ENCODE data around the gene GDPGP1. TPM values are rescaled to one million over a fixed set of nuclear protein-coding genes. Genes with fewer than 3 reads are reported as not detected.

The GDPGP1 gene
- total RNA-seq, 2 donors from 2014 or later, result 14.4 to 18.6 TPM

DNA sequence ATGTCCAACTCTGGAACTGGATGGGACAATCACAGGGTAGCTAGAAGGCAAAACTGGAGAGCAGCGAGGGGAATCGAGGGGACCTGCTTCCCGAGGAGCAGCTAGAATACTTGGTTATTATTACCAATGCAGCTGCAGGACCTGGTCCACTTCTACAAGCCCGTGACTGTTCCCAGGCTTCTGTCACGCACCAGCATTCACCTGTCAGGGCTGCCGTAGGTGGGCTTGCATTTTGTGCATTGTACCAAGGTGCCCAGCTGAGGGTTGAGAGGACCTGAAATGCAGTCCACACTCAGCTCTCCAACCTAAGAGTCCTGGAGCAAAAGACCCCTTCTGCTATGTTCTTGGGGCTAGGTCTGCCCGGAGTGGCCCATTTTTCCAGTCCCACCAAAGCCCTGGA is 30.5 kb upstream of the GDPGP1 start:
- no peak overlapping the region for H3K4me3 ChIP-seq
- no peaks in the 10 kb centered on the region for H3K27me3 ChIP-seq
- no peak overlapping the region for H3K27ac ChIP-seq
- H3K9ac ChIP-seq (ENCODE audit: low read depth in 2 of 2, low read length in 2 of 2), result no peak overlapping the region
- H3K4me1 ChIP-seq, result peaks cover 16% of the 10 kb centered on the region
- intact Hi-C loops (cut with DNase I), result no loop called here
- TF ChIP-seq, protein P1, sequence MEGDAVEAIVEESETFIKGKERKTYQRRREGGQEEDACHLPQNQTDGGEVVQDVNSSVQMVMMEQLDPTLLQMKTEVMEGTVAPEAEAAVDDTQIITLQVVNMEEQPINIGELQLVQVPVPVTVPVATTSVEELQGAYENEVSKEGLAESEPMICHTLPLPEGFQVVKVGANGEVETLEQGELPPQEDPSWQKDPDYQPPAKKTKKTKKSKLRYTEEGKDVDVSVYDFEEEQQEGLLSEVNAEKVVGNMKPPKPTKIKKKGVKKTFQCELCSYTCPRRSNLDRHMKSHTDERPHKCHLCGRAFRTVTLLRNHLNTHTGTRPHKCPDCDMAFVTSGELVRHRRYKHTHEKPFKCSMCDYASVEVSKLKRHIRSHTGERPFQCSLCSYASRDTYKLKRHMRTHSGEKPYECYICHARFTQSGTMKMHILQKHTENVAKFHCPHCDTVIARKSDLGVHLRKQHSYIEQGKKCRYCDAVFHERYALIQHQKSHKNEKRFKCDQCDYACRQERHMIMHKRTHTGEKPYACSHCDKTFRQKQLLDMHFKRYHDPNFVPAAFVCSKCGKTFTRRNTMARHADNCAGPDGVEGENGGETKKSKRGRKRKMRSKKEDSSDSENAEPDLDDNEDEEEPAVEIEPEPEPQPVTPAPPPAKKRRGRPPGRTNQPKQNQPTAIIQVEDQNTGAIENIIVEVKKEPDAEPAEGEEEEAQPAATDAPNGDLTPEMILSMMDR (IDR thresholded peaks at IDR 0.05), result no peak
- H3K36me3 ChIP-seq, result no peaks in the 10 kb centered on the region
- DNase-seq, result no peak
- H3K9me3 ChIP-seq, result no peaks in the 10 kb centered on the region

DNA sequence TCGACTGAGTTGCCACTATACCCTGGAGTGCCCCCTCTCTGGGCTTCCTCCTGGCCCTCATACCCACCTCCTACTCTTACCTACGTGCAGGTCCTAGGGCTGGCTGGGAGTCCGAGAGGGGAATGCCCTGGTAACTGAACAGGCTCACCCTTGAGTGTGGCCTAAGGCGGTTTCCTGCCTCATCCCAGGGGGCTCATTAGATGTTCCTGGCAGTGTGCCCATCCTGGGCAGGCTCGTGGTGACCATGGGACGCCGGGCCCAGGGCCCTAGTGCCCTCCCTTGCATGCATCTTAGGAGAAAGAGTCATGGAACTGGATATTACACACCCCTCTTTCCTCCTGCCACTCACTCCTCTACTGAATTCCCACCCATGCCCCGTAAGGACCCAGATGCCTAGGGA is 30.1 kb upstream of the GDPGP1 start:
- H3K9me3 ChIP-seq, result no peaks in the 10 kb centered on the region
- TF ChIP-seq, protein P1 (IDR thresholded peaks at IDR 0.05), result no peak
- no peak overlapping the region for H3K27ac ChIP-seq
- H3K4me1 ChIP-seq, result peaks cover 16% of the 10 kb centered on the region
- intact Hi-C loops (cut with DNase I), result no loop called here
- H3K4me3 ChIP-seq, result no peak overlapping the region
- H3K9ac ChIP-seq (ENCODE audit: low read depth in 2 of 2, low read length in 2 of 2), result no peak overlapping the region
- no peaks in the 10 kb centered on the region for H3K27me3 ChIP-seq
- no peaks in the 10 kb centered on the region for H3K36me3 ChIP-seq
- no peak for DNase-seq

GRCh38 chr15:90205050-90205848 is 28.8 kb upstream of the GDPGP1 start:
- H3K9ac ChIP-seq (ENCODE audit: low read depth in 2 of 2, low read length in 2 of 2), result no peak overlapping the region
- H3K36me3 ChIP-seq, result no peaks in the 10 kb centered on the region
- H3K4me1 ChIP-seq, result peaks cover 15% of the 10 kb centered on the region
- DNase-seq, result no peak
- H3K27ac ChIP-seq, result no peak overlapping the region
- TF ChIP-seq, protein P1 (IDR thresholded peaks at IDR 0.05), result no peak
- no peak overlapping the region for H3K4me3 ChIP-seq
- no peaks in the 10 kb centered on the region for H3K9me3 ChIP-seq
- no peaks in the 10 kb centered on the region for H3K27me3 ChIP-seq
- intact Hi-C loops (cut with DNase I), result no loop called here

- Histone ChIP-seq H3K36me3 (no peaks in the 10 kb centered on the region), H3K4me3 (no peak overlapping the region), H3K27ac (no peak overlapping the region), H3K4me1 (peaks cover 12% of the 10 kb centered on the region), H3K9ac (ENCODE audit: low read depth in 2 of 2, low read length in 2 of 2) (no peak overlapping the region), H3K9me3 (no peaks in the 10 kb centered on the region), H3K27me3 (no peaks in the 10 kb centered on the region)
- TF ChIP-seq, protein P1 (IDR thresholded peaks at IDR 0.05), result no peak
- no peak for DNase-seq
- intact Hi-C loops (cut with DNase I), result no loop called here
Observed at GRCh38 chr15:90205886-90206285, 28.1 kb upstream of the GDPGP1 start.

GRCh38 chr15:90207252-90207651 is 26.8 kb upstream of the GDPGP1 start:
- intact Hi-C loops (cut with DNase I), result no loop called here
- Histone ChIP-seq H3K4me1 (peaks cover 21% of the 10 kb centered on the region), H3K27ac (no peak overlapping the region), H3K36me3 (no peaks in the 10 kb centered on the region), H3K27me3 (no peaks in the 10 kb centered on the region), H3K9me3 (no peaks in the 10 kb centered on the region), H3K9ac (ENCODE audit: low read depth in 2 of 2, low read length in 2 of 2) (no peak overlapping the region), H3K4me3 (no peak overlapping the region)
- TF ChIP-seq, protein P1 (IDR thresholded peaks at IDR 0.05), result no peak
- no peak for DNase-seq

All from colonic mucosa (tissue), 4 donors.